HEK293T (cell line): Measurements from ENCODE around the gene S100A3.

Source experiments
- CTCF ChIA-PET: fragments of 350-600 bp; formaldehyde crosslinking; extraction: SDS; loops from one replicate; lab custom pipeline; 2021; ENCODE audit warnings: antibody characterized with exemption, inconsistent platforms; lab: Yijun Ruan, JAX
- POLR2A ChIA-PET: fragments of 350-600 bp; formaldehyde crosslinking; extraction: SDS; loops from one replicate; lab custom pipeline; 2020; ENCODE audit warnings: antibody characterized with exemption, inconsistent platforms; lab: Yijun Ruan, JAX
- DNase-seq: peaks from one replicate; pipeline ENCODE4 v3.0.0; 2012; ENCODE audit warnings: mixed read lengths; ENCODE audit errors: extremely low spot score
- ARNT ChIP-seq: fragments of 450-650 bp; IDR thresholded peaks from 2 replicates; pipeline ENCODE4 v1.6.1; 2017; ENCODE audit warnings: mild to moderate bottlenecking
- BHLHE40 ChIP-seq: fragments of 450-650 bp; IDR thresholded peaks from 2 replicates; pipeline ENCODE4 v1.6.1; 2016; ENCODE audit warnings: mild to moderate bottlenecking, moderate library complexity, borderline replicate concordance
- CTBP1 ChIP-seq: fragments of 450-650 bp; IDR thresholded peaks from 2 replicates; pipeline ENCODE4 v1.6.1; 2016; ENCODE audit warnings: borderline replicate concordance
- ELF4 ChIP-seq: fragments of 450-650 bp; IDR thresholded peaks from 2 replicates; pipeline ENCODE4 v1.6.1; 2017; ENCODE audit warnings: antibody characterized with exemption
- FOXA1 ChIP-seq: fragments of 450-650 bp; IDR thresholded peaks from 2 replicates; pipeline ENCODE4 v1.6.1; 2016; ENCODE audit warnings: mild to moderate bottlenecking
- FOXK2 ChIP-seq: fragments of 450-650 bp; IDR thresholded peaks from 2 replicates; pipeline ENCODE4 v1.6.1; 2016; ENCODE audit warnings: mild to moderate bottlenecking
- FOXM1 ChIP-seq: fragments of 450-650 bp; IDR thresholded peaks from 2 replicates; pipeline ENCODE4 v1.6.1; 2017; ENCODE audit warnings: mild to moderate bottlenecking, borderline replicate concordance
- HDGF ChIP-seq: fragments of 450-650 bp; IDR thresholded peaks from 2 replicates; pipeline ENCODE4 v1.6.1; 2017; ENCODE audit warnings: antibody characterized with exemption, borderline replicate concordance
- L3MBTL2 ChIP-seq: fragments of 450-650 bp; conservative IDR thresholded peaks from 2 replicates; pipeline ENCODE4 v1.6.1; 2016; ENCODE audit warnings: mild to moderate bottlenecking
- LEF1 ChIP-seq: fragments of 450-650 bp; IDR thresholded peaks from 2 replicates; pipeline ENCODE4 v1.6.1; 2017; ENCODE audit warnings: mild to moderate bottlenecking, borderline replicate concordance
- NFRKB ChIP-seq: fragments of 450-650 bp; IDR thresholded peaks from 2 replicates; pipeline ENCODE4 v1.6.1; 2016; ENCODE audit warnings: mild to moderate bottlenecking, moderate library complexity
- SP1 ChIP-seq: fragments of 450-650 bp; IDR thresholded peaks from 2 replicates; pipeline ENCODE4 v1.6.1; 2017
- SUZ12 ChIP-seq: fragments of 450-650 bp; IDR thresholded peaks from 2 replicates; pipeline ENCODE4 v1.6.1; 2016; ENCODE audit warnings: mild to moderate bottlenecking
- TARDBP ChIP-seq: fragments of 450-650 bp; IDR thresholded peaks from 2 replicates; pipeline ENCODE4 v1.6.1; 2016
- ZNF384 ChIP-seq: fragments of 450-650 bp; IDR thresholded peaks from 2 replicates; pipeline ENCODE4 v1.6.1; 2016
- TF ChIP-seq, protein P1 (sequence below): fragments of 450-650 bp; IDR thresholded peaks from 2 replicates; pipeline ENCODE4 v1.6.1; 2016

S100A3 gene

DNA sequence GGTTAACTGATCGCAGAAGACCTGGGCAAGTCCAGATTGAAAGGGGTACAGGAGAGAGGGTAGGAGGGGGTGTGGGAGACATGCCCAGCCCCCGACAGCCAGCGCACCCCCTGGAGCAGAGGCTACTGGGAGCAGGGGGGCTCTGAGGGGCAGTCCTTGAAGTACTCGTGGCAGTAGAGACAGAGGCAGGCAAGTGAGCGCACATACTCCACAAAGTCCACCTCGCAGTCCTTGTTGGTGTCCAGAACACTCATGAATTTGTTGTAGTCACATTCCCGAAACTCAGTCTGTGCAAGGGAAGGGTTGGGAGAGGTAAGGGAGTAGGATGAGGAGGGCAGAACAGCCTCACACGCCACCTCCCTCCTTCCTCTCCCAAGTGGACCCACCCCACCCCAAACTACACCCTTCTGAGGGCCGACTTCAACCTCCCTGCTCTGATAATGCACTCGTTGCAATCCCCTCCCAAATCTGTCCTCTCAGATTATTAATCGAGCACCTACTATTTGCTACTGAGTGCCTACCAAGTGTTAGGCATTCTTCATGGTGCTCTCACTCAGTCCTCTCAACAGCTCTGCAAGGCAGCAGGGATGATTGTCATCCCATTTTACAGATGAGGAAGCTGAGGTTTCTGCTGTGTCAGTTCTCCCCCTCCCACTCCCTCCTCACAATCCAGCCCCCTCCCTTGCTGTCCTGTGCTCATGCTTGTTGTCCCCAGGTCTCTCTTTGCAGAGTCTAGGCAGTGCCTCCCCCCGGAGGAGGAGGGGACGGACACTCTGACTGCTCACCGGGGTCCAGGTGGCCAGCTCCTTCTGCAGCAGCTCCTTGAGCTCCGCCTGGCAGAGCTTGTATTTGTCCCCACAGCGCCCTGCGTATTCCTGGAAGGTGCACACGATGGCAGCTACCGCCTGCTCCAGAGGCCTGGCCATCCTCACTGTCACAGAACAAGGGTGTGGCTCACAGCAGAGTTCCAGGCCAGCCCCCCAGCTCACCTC lies 1.2 kb downstream of the S100A3 start:
- POLR2A ChIA-PET: interaction anchor here (1.8 kb wide), 1 partner anchor 86 kb away, joined by 6 read pairs; the partner anchor contains the start of gene CHTOP
- no peak for DNase-seq
- CTCF ChIA-PET: no interaction called here
- TF ChIP-seq ELF4: no peak
- no peak for TF ChIP-seq HDGF
- TF ChIP-seq ZNF384: no peak
- TF ChIP-seq, protein P1, sequence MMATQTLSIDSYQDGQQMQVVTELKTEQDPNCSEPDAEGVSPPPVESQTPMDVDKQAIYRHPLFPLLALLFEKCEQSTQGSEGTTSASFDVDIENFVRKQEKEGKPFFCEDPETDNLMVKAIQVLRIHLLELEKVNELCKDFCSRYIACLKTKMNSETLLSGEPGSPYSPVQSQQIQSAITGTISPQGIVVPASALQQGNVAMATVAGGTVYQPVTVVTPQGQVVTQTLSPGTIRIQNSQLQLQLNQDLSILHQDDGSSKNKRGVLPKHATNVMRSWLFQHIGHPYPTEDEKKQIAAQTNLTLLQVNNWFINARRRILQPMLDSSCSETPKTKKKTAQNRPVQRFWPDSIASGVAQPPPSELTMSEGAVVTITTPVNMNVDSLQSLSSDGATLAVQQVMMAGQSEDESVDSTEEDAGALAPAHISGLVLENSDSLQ: no peak
- no peak for TF ChIP-seq FOXM1
- TF ChIP-seq FOXA1: no peak
- TF ChIP-seq NFRKB: no peak
- TF ChIP-seq CTBP1: no peak
- no peak for TF ChIP-seq LEF1
- TF ChIP-seq BHLHE40: no peak
- TF ChIP-seq ARNT: no peak

- no peak for DNase-seq
- ChIA-PET CTCF (interaction anchor here (1.2 kb wide), 1 partner anchor 14 kb away, joined by 3 read pairs; no protein-coding TSS in a partner anchor), POLR2A (interaction anchor here (1.8 kb wide), 1 partner anchor 87 kb away, joined by 6 read pairs; the partner anchor contains the start of gene CHTOP)
- TF ChIP-seq HDGF (no peak), LEF1 (no peak), FOXK2 (no peak), TARDBP (no peak), SP1 (no peak), ZNF384 (no peak), ELF4 (no peak), SUZ12 (no peak), L3MBTL2 (no peak), CTBP1 (no peak), BHLHE40 (no peak), FOXM1 (no peak), NFRKB (no peak), ARNT (no peak), FOXA1 (no peak)
- TF ChIP-seq, protein P1: no peak
Observed at GRCh38 chr1:153546796-153547559, 2.1 kb downstream of the S100A3 start.

DNA sequence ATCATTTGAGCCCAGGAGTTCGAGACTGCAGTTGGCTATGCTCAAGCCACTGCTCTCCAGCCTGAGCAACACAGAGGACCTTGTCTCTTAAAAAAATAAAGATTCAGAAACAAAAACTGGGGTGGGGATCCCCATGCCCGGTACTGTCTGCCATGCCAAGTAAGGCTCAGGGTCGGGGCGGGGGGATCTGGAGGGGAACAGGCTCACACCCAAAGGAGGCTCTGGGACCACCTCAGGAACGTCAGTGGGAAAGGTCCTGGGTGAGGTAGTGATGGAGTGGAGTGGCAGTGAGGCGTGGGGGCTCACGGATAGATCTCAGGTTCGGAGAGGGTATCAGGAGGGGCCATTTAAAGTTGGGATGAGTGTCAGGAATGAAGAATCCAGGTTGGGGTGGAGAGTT lies 2.7 kb downstream of the S100A3 start:
- TF ChIP-seq CTBP1 (no peak), FOXK2 (no peak)
- ChIA-PET CTCF (interaction anchor here (1.2 kb wide), 1 partner anchor 14 kb away, joined by 3 read pairs; no protein-coding TSS in a partner anchor), POLR2A (interaction anchor here (1.1 kb wide), 1 partner anchor 17 kb away, joined by 3 read pairs; no protein-coding TSS in a partner anchor)
- no peak for DNase-seq

- TF ChIP-seq TARDBP (no peak), L3MBTL2 (no peak), LEF1 (no peak), HDGF (no peak), SP1 (no peak), ELF4 (no peak)
- DNase-seq: peak; percentile 89
- POLR2A ChIA-PET: interaction anchor here (0.7 to 2.6 kb wide), 10 partner anchors 11 to 446 kb away, joined by 3 to 13 read pairs (median 5); partner anchors contain the start of genes CHTOP, S100A13 and S100A2
- CTCF ChIA-PET: interaction anchor here (0.6 to 2.7 kb wide), 5 partner anchors 12 to 252 kb away, joined by 3 to 14 read pairs (median 4); no protein-coding TSS in a partner anchor
Observed at GRCh38 chr1:153545067-153546055, 3.7 kb downstream of the S100A3 start, which contains the start of gene S100A4. TSS of gene S100A4 (minus strand) at chr1:153545806. CDS start at chr1:153544794, 1,012 bp downstream.

DNA sequence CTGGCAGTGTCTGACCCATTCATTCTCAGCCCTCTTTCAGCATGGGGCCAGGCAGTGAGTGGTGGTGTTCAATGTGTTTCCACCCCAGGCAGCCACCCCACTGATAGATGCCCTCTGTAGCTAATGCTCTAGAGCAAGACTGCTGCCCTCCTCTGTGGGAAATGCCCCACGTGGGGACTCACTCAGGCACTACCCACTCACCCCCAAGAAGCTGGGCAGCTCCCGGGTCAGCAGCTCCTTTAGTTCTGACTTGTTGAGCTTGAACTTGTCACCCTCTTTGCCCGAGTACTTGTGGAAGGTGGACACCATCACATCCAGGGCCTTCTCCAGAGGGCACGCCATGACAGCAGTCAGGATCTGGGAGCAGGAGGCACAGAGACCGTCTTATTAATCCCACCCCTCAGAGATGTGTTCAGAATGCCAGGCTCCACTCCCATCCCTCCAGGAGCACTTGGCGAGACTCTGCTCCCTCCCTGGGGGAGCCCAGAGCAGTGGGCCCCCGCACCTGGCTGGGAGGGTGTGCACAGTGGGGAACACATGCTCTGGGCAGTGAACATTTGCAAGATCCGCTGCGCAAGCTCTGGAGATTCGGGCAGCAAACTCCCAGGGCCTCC lies 4.5 kb downstream of the S100A3 start:
- no peak for DNase-seq
- CTCF ChIA-PET: interaction anchor here (0.6 to 2.7 kb wide), 5 partner anchors 11 to 611 kb away, joined by 3 to 14 read pairs (median 3); no protein-coding TSS in a partner anchor
- POLR2A ChIA-PET: interaction anchor here (0.7 to 2.6 kb wide), 9 partner anchors 10 to 447 kb away, joined by 3 to 13 read pairs (median 5); partner anchors contain the start of genes CHTOP, S100A13 and S100A2
- TF ChIP-seq HDGF (no peak), SUZ12 (no peak), L3MBTL2 (no peak), FOXM1 (no peak), SP1 (no peak), CTBP1 (no peak), TARDBP (no peak), NFRKB (no peak), FOXA1 (no peak), BHLHE40 (no peak), ARNT (no peak), FOXK2 (no peak), ELF4 (no peak), ZNF384 (no peak), LEF1 (no peak)
- TF ChIP-seq, protein P1: no peak
